Measurements from ENCODE around the gene NPBWR2. TPM values are rescaled to one million over a fixed set of nuclear protein-coding genes. Genes with fewer than 3 reads are reported as not detected.
A peak's percentile ranks its signal among the peaks of the same experiment; 100 is the strongest.

NPBWR2 gene
- total and polyA plus RNA-seq, 9 of the 15 experiments (the other 6 are each of a cell fraction or from before 2014, with no cell fraction given) = not detected

- TF ChIP-seq, protein P1, sequence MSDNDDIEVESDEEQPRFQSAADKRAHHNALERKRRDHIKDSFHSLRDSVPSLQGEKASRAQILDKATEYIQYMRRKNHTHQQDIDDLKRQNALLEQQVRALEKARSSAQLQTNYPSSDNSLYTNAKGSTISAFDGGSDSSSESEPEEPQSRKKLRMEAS (CRISPR knock-in tag; IDR thresholded peaks at IDR 0.05) = no peak
- TF ChIP-seq SRF (CRISPR knock-in tag; IDR thresholded peaks at IDR 0.05) (no peak), PYGO2 (tag; IDR thresholded peaks at IDR 0.05) (no peak), TEAD4 (IDR thresholded peaks at IDR 0.05; ENCODE audit: low read length) (no peak), TEAD4 (CRISPR knock-in tag; IDR thresholded peaks at IDR 0.05; ENCODE audit: borderline replicate concordance) (0 out of 2 replicates have a peak, but pooled peaks have one; percentile 14), SMAD1 (IDR thresholded peaks at IDR 0.05; ENCODE audit: low read depth, low read length, partially characterized antibody) (no peak), BRCA1 (IDR thresholded peaks at IDR 0.05) (no peak), BRCA1 (CRISPR knock-in tag; IDR thresholded peaks at IDR 0.05) (no peak), SAP30 (IDR thresholded peaks at IDR 0.05; ENCODE audit: borderline replicate concordance, insufficient read depth, low read depth, low read length, poor library complexity, severe bottlenecking) (peak; percentile 8), RBM22 (IDR thresholded peaks at IDR 0.05; ENCODE audit: low read depth, low read length, poor library complexity, severe bottlenecking) (peak; percentile 40), ZNF57 (CRISPR knock-in tag; IDR thresholded peaks at IDR 0.05) (no peak), ZBTB7A (IDR thresholded peaks at IDR 0.05; ENCODE audit: borderline replicate concordance, control insufficient read depth, low read depth, low read length) (0 out of 2 replicates have a peak, but pooled peaks have one; percentile 10), ZNF263 (CRISPR knock-in tag; IDR thresholded peaks at IDR 0.05; ENCODE audit: borderline replicate concordance) (0 out of 2 replicates have a peak, but pooled peaks have one; percentile 19), ZNF24 (IDR thresholded peaks at IDR 0.05) (no peak)
- TF ChIP-seq, protein P2, sequence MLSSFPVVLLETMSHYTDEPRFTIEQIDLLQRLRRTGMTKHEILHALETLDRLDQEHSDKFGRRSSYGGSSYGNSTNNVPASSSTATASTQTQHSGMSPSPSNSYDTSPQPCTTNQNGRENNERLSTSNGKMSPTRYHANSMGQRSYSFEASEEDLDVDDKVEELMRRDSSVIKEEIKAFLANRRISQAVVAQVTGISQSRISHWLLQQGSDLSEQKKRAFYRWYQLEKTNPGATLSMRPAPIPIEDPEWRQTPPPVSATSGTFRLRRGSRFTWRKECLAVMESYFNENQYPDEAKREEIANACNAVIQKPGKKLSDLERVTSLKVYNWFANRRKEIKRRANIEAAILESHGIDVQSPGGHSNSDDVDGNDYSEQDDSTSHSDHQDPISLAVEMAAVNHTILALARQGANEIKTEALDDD (IDR thresholded peaks at IDR 0.05) = no peak
- TF ChIP-seq, protein P3, sequence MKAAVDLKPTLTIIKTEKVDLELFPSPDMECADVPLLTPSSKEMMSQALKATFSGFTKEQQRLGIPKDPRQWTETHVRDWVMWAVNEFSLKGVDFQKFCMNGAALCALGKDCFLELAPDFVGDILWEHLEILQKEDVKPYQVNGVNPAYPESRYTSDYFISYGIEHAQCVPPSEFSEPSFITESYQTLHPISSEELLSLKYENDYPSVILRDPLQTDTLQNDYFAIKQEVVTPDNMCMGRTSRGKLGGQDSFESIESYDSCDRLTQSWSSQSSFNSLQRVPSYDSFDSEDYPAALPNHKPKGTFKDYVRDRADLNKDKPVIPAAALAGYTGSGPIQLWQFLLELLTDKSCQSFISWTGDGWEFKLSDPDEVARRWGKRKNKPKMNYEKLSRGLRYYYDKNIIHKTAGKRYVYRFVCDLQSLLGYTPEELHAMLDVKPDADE (conservative IDR thresholded peaks at IDR 0.05; ENCODE audit: control insufficient read depth, low read depth, low read length) = 0 out of 2 replicates have a peak, but pooled peaks have one; percentile 16
Observed at GRCh38 chr20:64063389-64064144, 43.8 kb downstream of the NPBWR2 start (continued).
